ENCODE data around the gene EED. TPM values are rescaled to one million over a fixed set of nuclear protein-coding genes. Genes with fewer than 3 reads are reported as not detected.

EED gene
- total RNA-seq = 100 to 1,000 TPM in 1 of 2 donors, 10 to 100 TPM in 1; 55.1 to 104 TPM

DNA sequence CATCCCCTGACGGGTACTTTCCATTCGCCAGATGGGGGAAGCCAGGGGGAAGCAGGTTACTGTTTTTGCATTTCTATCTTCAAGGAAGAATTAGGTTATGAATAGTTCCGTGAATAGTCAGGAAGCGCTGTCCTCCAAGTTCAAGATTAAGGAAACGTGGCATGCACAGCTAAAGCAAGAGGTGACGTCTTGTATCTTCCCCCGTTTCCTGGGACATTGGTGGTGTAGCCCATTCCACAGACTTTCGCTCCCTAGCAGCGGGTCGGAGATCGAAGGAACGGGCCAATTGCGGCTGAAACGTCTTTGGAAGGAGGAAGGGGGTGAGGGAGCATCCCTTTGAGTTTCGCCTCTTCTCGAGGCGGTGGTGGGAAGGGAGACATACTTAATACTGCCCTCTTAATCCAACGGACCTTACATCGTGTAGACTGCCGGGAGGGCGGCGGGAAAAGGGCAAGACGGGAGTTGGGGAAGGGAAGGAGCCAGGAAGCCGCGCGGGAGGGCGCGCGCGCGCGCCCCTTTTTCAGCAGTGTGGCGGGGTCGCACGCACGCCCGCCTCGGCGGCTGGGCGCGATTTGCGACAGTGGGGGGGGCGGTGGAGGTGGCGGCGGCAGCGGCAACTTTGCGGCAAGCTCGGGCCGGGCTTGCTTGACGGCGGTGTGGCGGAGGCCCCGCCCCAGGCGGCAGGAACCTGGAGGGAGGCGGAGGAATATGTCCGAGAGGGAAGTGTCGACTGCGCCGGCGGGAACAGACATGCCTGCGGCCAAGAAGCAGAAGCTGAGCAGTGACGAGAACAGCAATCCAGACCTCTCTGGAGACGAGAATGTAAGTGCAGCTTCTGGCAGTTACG lies at the start of gene EED:
EED (plus strand) TSS at position 232 of the 847 bp plus-strand sequence; CDS start at position 709, 477 bp downstream.
- Mint-ChIP-seq H3K9me3 (no peaks in the 10 kb centered on the region), H3K27ac (no peak within 1 kb of the TSS), H3K36me3 (peaks cover 12 to 18% of the 10 kb centered on the region in 2 donors)
- DNase-seq (ENCODE audit: low spot score in 2 of 2) (peak; percentile 88 to 92), ATAC-seq (peak; percentile 78 to 84)

DNA sequence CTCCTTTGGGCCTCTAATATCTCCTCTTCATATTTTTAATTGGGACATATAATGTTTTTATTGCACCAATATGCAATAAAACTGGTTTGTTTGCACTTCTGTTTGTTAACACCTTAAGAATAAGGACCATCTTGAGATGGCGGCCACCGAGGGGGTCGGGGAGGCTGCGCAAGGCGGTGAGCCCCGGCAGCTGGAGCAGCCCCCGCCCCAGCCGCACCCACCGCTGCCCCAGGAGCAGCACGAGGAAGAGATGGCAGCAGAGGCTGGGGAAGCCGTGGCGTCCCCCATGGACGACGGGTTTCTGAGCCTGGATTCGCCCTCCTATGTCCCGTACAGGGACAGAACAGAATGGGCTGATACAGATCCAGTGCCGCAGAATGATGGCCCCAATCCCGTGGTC lies 49.6 kb upstream of the EED start:
- DNase-seq (ENCODE audit: low spot score in 2 of 2) (no peak), ATAC-seq (no peak)
- Mint-ChIP-seq H3K36me3 (peaks cover 5 to 7% of the 10 kb centered on the region in 2 donors), H3K27ac (no peak overlapping the region), H3K9me3 (peaks cover 0 to 6% of the 10 kb centered on the region in 2 donors)

DNA sequence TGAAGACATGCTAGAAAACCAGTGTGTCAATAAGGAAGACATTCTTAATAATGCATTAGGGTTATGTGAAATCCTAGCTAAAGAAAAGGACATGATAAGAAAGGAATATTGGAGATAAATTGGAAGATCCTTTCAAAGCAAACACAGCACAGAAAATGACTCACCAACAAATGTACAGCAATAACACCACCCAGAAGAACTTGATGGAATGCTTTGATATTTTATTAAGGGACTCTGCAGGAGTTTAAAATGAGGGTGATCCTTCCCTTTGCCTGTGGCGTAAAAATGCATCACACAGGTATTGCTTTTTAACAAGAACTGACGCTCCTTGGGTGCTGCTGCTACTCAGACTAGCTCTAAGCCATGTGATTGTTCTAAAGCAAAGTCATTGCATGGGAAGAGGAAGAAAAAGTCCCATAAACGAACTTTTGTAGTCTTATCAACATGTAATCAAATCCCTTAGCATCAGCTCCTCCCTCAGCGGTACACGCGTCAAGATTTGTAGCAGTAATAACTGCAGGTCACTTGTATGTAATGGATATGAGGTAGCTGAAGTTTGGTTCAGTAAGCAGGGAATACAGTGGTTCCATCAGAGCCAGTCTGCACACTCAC lies 48.4 kb upstream of the EED start:
- DNase-seq (ENCODE audit: low spot score in 2 of 2) (no peak), ATAC-seq (no peak)
- peaks cover 0 to 6% of the 10 kb centered on the region in 2 donors for H3K9me3 Mint-ChIP-seq
- peaks cover 5 to 7% of the 10 kb centered on the region in 2 donors for H3K36me3 Mint-ChIP-seq
- H3K27ac Mint-ChIP-seq = no peak overlapping the region

- peaks cover 5 to 7% of the 10 kb centered on the region in 2 donors for H3K36me3 Mint-ChIP-seq
- peaks cover 0 to 6% of the 10 kb centered on the region in 2 donors for H3K9me3 Mint-ChIP-seq
- no peak for ATAC-seq
Observed at GRCh38 chr11:86196913-86197312, 47.6 kb upstream of the EED start.

GRCh38 chr11:86197448-86197847 lies 47.1 kb upstream of the EED start:
- Mint-ChIP-seq H3K36me3 (peaks cover 5 to 7% of the 10 kb centered on the region in 2 donors), H3K9me3 (peaks cover 0 to 6% of the 10 kb centered on the region in 2 donors), H3K27ac (no peak overlapping the region)
- no peak for ATAC-seq
- DNase-seq (ENCODE audit: low spot score in 2 of 2) = no peak

More at GRCh38 chr11:86196913-86197312, 47.6 kb upstream of the EED start:
- no peak for DNase-seq (ENCODE audit: low spot score in 2 of 2)
- H3K27ac Mint-ChIP-seq = no peak overlapping the region

DNA sequence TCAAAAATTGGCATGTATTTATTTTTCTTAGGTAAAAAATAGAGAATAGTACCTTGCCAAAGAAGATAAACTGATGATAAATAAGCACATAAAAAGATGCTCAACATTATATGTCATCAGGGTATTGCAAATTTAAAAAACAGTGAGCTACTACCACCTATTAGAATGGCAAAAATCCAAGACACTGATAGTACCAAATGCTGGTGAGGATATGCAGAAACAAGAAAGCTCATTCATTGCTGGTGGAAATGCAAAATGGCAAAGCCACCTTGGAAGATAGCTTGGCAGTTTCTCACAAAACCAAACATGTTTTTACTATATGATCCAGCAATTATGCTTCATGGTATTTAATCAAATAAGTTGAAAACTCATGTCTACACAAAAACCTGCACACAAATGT lies 46.4 kb upstream of the EED start:
- no peak for ATAC-seq
- H3K9me3 Mint-ChIP-seq = peaks cover 0 to 2% of the 10 kb centered on the region in 2 donors

GRCh38 chr11:86199354-86199753 lies 45.2 kb upstream of the EED start:
- DNase-seq (ENCODE audit: low spot score in 2 of 2) (no peak), ATAC-seq (no peak)
- Mint-ChIP-seq H3K27ac (no peak overlapping the region), H3K36me3 (peaks cover 0 to 7% of the 10 kb centered on the region in 2 donors), H3K9me3 (no peaks in the 10 kb centered on the region)

More for the DNA sequence above, 46.4 kb upstream of the EED start:
- no peak for DNase-seq (ENCODE audit: low spot score in 2 of 2)
- Mint-ChIP-seq H3K36me3 (peaks cover 1 to 2% of the 10 kb centered on the region in 2 donors), H3K27ac (no peak overlapping the region)

DNA sequence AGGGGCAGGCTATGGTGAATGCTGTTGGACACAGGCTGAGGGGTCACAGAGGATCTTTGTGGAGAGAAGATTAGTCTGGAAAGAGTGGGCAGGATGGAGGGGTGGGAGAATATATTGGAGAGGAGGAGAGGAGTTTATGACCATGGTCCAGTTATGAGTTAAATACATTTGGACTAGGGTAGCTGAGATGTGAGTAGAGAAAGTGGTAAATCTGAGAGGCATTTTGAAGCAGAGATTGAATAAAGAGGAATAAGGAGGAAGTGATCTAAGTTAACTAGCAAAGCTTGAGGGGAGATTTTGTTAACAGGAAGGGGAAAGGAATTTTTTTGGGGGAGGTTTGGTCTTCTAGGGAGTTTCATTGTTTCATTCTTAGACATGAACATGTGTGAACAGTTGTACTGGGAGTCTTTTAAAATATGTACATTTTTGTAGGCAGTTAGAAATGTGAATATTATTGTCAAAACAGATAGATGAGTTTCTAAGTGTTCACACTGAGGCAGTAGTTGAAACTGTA lies 43.1 kb upstream of the EED start:
- ATAC-seq = peak in 1 of 2 donors; percentile 5
- H3K36me3 Mint-ChIP-seq = peaks cover 0 to 7% of the 10 kb centered on the region in 2 donors
- no peak for DNase-seq (ENCODE audit: low spot score in 2 of 2)
- H3K9me3 Mint-ChIP-seq = no peaks in the 10 kb centered on the region
- no peak overlapping the region for H3K27ac Mint-ChIP-seq

DNA sequence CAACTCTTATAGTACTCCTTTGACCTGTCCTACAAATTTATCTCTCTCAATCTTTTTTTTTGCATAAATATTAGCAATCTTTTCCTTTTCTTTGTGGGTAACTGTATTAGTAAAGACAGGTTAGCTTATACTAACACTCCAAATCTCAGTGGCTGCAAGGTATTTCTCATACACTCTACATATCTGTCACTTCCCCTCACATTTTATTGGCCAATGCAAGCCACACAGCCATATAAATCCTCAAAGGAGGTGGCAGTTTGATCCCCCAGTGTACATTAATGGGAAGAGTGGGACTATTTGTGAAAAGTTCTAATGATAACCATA lies 42.6 kb upstream of the EED start:
- DNase-seq (ENCODE audit: low spot score in 2 of 2) (peak in 1 of 2 donors; percentile 26), ATAC-seq (peak; percentile 92 to 94)
- Mint-ChIP-seq H3K27ac (no peak overlapping the region), H3K36me3 (peaks cover 0 to 7% of the 10 kb centered on the region in 2 donors), H3K9me3 (no peaks in the 10 kb centered on the region)

DNA sequence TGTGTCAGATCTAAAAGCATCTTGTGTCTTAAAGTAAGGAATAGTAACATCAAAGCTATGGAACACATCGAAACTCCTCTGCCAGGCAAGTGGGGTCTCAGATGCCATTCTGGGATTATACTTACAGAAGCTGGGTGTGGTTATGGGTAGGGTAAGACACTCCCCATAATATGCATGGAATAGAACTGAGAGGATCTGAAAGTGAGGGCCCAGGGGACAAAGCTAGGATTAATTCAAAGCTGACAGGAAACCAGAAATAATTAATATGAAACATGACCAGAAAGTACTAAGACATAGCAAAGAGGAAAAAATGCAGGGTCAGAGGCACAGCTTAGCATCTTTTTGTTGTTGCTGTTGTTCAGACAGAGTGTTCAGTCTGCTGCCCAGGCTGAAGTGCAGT lies 40.2 kb upstream of the EED start:
- H3K36me3 Mint-ChIP-seq = peaks cover 0 to 14% of the 10 kb centered on the region in 2 donors
- H3K9me3 Mint-ChIP-seq = peaks cover 0 to 8% of the 10 kb centered on the region in 2 donors
- DNase-seq (ENCODE audit: low spot score in 2 of 2) = no peak
- H3K27ac Mint-ChIP-seq = no peak overlapping the region
- ATAC-seq = no peak

DNA sequence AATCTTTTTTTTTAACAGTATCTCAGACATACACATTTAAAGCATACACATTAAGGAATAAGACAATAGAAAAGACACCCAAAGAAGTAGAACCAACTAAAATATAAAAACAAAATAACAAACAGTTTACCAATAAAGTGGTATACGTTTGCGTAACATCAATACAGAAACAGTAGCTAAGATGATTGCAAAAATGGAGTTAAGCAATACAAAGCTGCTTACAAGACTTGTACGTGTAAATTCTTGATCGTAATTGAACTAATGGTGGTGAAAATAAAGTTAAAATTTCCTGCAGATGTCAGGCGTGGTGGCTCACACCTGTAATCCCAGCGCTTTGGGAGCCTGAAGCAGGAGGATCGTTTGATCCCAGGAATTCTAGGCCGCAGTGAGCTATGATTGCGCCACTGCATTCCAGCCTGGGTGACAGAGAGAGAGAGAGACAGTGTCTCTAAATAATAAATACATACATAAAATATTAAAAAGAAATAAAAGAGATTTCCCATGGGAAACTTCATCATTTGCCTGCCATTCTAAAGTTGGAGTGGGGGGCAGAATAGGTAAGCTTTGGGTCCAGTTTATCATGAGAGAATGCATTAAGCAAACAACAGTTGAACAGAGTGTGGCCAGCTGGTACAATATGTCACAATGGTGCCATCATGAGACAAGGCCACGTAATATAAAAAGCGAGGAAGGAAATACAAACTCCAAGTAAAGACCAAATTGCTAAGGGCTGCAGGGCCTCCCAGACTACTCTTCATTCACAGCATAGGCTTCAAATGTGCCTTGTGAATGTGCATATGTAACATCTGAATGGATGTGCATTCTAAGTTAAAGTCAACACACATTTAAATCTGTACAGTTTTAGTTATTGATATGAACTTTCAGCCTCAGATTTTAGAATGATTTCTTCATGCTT lies 38.9 kb upstream of the EED start:
- Mint-ChIP-seq H3K9me3 (peaks cover 0 to 8% of the 10 kb centered on the region in 2 donors), H3K36me3 (peaks cover 0 to 14% of the 10 kb centered on the region in 2 donors), H3K27ac (no peak overlapping the region)
- DNase-seq (ENCODE audit: low spot score in 2 of 2) (no peak), ATAC-seq (no peak)

GRCh38 chr11:86206337-86206695 lies 38.2 kb upstream of the EED start:
- peaks cover 0 to 14% of the 10 kb centered on the region in 2 donors for H3K36me3 Mint-ChIP-seq
- ATAC-seq = no peak

GRCh38 chr11:86207413-86207812 lies 37.1 kb upstream of the EED start:
- DNase-seq (ENCODE audit: low spot score in 2 of 2) (no peak), ATAC-seq (no peak)
- Mint-ChIP-seq H3K27ac (no peak overlapping the region), H3K9me3 (peaks cover 0 to 8% of the 10 kb centered on the region in 2 donors), H3K36me3 (peaks cover 0 to 15% of the 10 kb centered on the region in 2 donors)

More at GRCh38 chr11:86206337-86206695, 38.2 kb upstream of the EED start:
- DNase-seq (ENCODE audit: low spot score in 2 of 2) = no peak
- Mint-ChIP-seq H3K9me3 (peaks cover 0 to 8% of the 10 kb centered on the region in 2 donors), H3K27ac (no peak overlapping the region)

DNA sequence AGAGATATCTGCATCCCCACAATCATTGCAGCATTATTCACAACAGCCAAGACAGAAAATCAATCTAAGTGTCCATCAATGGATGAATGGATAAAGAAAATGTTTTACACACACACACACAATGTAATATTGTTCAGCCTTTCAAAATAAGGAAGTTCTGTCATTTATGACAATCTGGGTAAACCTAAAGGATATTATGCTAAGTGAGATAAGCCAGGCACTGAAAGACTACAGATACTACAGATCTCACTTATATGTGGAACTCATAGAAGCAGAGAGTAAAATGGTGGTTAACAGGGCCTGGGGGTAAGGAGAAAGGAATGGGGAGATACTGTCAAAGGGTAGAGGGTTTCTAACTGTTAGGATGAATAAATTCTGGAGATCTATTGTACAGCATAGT lies 36.0 kb upstream of the EED start:
- Mint-ChIP-seq H3K9me3 (peaks cover 3 to 14% of the 10 kb centered on the region in 2 donors), H3K27ac (no peak overlapping the region), H3K36me3 (peaks cover 5 to 27% of the 10 kb centered on the region in 2 donors)
- DNase-seq (ENCODE audit: low spot score in 2 of 2) = no peak
- ATAC-seq = no peak

GRCh38 chr11:86209806-86210657 lies 34.5 kb upstream of the EED start:
- Mint-ChIP-seq H3K9me3 (peaks cover 3 to 23% of the 10 kb centered on the region in 2 donors), H3K36me3 (peaks cover 5 to 33% of the 10 kb centered on the region in 2 donors), H3K27ac (no peak overlapping the region)
- ATAC-seq (no peak), DNase-seq (ENCODE audit: low spot score in 2 of 2) (no peak)

DNA sequence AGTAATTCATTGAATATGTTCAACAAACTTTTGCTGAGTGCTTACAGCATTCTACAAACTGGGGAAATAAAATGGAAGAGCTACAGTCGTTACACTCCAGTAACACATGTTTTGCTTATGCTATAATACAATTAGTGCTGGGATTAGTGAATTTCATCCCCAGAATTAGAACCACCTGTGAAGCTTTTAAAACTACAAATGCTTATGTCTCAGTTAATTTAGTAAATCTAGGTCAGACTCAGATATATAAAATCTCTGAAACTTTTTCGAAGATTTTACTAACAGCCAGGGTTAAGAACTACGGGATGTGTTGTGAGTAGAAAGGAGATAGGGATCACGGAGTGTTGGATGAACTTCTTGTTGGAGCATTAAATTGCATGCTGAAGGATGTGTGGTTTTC lies 33.7 kb upstream of the EED start:
- no peak for DNase-seq (ENCODE audit: low spot score in 2 of 2)
- no peak overlapping the region for H3K27ac Mint-ChIP-seq

More for the DNA sequence above, 33.7 kb upstream of the EED start:
- peaks cover 3 to 23% of the 10 kb centered on the region in 2 donors for H3K9me3 Mint-ChIP-seq
- no peak for ATAC-seq
- peaks cover 5 to 33% of the 10 kb centered on the region in 2 donors for H3K36me3 Mint-ChIP-seq
